ENCODE data around the gene HSD17B11.

DNA sequence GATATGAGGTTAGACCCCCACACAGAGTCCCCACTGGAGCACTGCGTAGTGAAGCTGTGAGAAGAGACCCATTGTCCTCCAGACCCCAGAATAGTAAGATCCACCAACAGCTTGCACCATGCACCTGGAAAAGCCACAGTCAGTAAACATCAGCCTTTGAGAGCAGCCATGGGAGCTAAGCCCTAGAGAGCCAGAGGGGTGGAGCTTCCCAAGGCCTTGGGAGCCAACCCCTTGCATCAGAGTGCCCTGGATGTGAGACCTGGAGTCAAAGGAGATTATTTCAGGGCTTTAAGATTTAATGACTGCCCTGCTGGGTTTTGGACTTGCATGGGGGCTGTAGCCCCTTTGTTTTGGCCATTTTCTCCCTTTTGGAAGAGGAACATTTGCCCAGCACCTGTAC lies 104.0 kb downstream of the HSD17B11 start:
- no peak for TF ChIP-seq YY1 (IDR thresholded peaks at IDR 0.05; ENCODE audit: insufficient read depth, insufficient read length)
- no peak for TF ChIP-seq SUZ12 (IDR thresholded peaks at IDR 0.05; ENCODE audit: extremely low read depth, insufficient read depth, insufficient read length)
- no peak for TF ChIP-seq ZNF274 (IDR thresholded peaks at IDR 0.05; ENCODE audit: low read depth, low read length)

Measured in NT2/D1 (cell line).